CD4-positive, alpha-beta T cell treated with Interleukin-21 for 1 hour (primary cell): Measurements from ENCODE around the gene AKR1A1.
A peak's percentile ranks its signal among the peaks of the same experiment; 100 is the strongest.
"Not testable (repeated sequence)": the region's sequence is repeated elsewhere in the genome, so short reads cannot be mapped to it uniquely, and the experiment has no call there.

Source experiments
- DNase-seq: peaks from one replicate; pipeline ENCODE4 v3.0.0-alpha.2; 2020

Gene AKR1A1

DNA sequence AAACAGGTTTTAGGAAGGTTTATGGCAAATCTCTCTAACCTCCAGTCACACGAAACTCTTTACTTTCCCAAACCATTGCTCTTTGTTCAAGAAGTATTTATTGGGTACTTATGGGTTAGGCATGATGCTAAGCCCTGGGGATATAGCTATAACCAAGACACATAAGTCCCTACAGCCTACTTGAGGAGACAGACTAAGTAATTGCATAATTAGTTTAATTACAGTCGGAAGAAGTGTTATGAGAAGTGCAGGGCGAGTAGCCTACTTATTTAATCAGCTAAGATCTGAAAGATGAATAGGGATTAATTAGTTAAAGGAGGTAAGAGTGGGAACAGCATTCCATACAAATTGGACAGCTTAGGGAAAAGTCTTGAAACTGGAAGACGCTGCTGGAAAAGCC is 20.0 kb downstream of the AKR1A1 start:
- DNase-seq: no peak

DNA sequence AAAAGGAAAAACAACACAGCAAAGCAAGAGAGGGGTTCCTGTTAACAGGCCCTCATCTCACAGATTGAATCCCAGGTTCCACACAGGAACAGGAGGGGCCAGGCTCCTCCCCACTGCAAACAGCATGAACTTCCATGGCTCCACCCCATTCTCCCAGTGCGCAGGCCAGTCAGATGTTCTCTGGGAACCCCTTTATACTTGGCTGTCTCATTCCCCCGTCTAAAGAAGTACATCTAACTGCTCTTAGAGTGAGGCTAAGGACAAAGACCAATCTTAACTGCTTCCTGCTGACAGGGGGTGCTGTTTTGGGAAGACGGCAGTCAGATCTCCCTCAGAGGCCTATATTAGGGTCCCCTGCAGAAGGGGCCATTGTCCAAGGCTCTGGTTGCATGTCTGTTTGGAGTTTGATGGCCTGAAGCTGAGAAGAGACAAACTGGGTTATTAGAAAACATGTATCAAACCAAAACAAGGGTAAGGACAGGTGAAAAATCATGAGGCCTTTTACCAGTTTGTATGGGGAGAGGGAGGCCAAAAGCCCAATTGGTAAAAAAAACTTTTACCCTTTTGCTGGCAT is 22.7 kb downstream of the AKR1A1 start:
- DNase-seq: no peak

DNA sequence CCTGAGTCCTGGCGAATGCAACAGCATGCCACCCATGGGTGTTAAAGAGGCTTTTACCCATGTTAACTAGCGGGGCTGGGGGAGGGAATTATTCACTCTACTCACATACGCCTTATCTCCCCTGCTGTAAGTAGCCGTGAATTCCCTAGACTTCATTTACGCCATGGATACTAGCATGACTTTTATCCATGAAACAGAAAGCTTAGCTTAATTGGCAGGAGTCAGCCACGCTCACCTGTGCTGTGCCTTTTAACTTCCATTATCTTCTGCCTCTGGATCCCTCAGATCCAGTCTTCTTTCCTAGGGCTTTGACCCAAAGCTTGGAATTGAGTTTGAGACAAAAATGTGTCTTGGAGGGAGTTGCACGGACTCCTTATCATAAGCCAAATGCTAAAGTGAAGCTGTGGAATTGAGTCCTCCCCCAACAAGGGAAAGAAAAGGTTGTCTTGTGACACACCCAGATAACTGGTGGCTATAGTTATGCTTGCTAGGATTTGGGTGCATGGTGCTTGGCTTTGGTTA is 23.5 kb downstream of the AKR1A1 start:
- no peak for DNase-seq

DNA sequence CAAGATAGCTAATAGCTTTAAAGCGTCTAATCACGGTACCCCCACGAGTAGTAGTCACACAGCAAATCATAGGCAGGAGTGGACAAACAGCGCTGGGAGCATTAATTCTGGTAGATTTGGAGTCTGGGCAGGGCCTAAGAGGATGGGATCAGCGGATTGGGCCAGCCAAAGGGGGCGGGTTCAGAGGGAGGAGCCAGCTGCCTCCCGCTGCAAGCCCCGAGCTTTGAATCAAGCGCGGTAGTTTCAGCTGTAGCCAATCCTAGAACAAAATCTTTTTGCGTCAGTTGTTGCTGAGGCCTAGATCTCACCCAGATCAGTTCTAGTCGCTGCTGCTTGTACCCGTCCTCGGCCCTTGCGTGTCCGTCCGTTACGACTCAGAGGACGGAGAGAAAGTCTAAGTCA is 32.6 kb downstream of the AKR1A1 start:
- DNase-seq: peak; percentile 97

DNA sequence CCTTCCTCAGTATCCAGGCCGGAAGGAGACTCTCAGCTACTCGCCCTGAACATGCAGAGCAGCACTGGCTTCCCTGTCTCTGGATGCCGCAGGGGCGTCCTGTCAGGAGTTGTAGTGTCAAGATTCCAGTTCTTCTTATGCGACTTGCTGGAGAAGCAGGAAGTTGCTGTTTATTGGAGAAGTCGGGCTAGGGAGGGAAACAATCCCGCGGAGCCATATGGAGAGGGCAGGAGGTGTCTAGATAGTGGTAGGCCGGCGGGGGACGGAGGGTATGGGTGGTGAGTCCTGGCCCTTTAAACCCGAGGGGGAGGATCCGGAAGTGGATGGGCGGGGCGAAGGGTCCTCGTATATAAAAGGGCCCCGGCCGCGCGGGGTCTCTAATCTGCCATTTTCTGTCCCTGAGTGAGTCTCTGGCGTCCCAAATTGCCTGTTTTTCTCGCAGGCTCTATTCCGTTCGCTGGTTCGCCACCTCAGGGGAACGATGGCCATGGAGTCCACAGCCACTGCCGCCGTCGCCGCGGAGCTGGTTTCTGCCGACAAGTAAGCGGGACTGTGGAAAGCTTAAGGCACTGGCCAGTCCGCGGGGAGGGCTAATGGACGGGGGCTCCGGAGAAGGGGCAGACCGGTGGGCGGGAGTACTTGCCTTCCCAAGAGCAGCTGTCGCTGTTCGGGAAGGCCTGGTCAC is 33.2 kb downstream of the AKR1A1 start, which contains the start of gene NASP:
NASP (plus strand) TSS at position 376 of the 685 bp plus-strand sequence; CDS start at position 482, 106 bp downstream.
- DNase-seq: peak; percentile 93

DNA sequence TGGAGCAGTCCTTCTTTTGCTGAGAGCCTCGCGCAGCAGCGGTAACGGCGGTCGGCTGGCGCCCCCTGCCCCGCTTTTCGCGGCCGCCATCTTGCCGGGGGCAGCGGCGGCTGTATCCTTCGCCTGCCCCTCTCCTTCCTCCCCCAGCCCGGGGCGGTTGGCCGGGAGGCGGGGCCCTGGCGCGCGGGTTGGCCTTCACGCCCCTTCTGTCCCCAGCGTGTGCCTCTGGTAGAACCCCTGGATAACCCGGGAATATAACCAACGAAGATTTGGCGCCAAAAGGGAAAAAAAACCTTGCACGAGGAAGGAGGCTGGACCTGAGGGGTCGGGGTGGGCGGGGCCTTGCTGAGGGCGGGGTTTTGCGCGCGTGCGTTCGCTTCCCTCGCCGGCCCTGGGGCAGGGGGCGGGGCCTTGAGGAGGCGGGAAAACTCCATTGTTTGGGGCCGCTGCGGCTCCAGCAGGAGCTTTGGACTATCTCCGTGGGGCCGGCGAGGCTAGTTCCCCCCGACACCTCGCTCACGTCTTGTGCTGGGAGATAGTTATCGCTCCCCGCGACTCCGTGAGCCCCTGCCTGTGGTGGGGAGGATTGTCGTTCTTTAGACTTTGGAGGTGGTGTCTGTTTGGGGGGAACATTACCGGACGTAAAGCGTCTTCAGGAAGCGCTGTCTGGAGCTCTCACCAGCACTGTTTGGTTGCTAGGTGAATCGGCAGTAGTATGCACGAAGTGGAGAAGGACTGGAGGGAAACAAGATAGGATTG is 33.9 kb downstream of the AKR1A1 start:
- DNase-seq: peak; percentile 87

DNA sequence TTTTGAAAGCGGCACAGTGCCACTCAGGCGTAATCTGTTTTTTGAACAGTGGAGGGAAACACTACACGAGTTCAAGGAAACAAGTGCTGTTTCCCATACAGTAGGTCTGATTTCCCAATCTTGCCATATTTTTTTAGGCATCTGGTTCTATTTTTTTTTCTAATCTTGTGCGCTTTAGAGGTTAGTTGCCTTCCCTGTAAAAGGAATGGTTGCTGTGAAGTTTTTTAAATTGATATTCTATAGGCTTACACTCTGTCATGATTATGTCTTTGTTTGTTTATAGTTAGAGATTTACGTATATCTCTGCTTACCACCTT is 34.4 kb downstream of the AKR1A1 start:
- DNase-seq: no peak

DNA sequence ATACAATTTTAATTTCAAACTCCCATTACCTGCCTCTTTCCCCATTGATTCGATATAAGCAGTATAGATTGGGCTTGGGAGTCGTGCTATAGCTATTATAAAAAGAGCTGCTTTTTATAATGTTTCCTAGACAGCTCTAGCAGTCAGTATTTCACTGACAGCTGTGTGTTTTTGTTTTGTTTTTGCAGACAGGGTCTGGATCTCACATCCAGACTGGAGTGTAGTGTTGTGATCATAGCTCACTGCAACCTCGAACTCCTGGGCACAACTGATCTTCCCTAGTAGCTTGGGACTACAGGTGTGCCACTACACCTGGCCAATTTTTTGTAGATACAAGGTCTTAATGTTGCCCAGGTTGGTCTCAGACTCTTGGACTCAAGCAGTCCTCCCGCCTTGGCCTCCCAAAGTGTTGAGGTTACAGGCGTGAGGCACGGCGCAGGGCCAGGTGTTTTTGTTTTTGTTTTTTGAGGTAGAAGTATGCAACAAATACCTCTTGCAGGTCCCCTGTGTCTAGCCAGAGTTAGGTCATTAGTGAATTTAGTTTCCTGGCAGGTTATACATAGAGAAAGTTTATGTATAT is 35.0 kb downstream of the AKR1A1 start:
- no peak for DNase-seq

DNA sequence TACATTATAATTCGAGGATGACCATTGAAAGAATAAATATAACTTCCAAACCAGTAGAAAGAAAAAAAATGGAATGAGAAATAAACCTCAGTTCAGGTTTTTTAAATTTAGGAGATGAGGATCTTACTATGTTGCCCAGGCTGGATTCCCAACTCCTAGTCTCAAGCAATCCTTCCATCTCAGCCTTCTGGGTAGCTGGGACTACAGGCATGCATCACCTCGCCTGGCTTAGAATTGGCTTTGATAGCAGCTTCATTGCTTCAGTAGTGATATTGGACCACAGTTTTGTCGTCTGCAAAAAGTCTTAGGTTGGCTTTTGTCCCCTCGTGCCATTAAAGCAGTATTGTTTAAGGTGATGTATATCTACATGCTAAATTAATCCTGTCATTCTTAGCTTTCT is 36.1 kb downstream of the AKR1A1 start:
- no peak for DNase-seq

DNA sequence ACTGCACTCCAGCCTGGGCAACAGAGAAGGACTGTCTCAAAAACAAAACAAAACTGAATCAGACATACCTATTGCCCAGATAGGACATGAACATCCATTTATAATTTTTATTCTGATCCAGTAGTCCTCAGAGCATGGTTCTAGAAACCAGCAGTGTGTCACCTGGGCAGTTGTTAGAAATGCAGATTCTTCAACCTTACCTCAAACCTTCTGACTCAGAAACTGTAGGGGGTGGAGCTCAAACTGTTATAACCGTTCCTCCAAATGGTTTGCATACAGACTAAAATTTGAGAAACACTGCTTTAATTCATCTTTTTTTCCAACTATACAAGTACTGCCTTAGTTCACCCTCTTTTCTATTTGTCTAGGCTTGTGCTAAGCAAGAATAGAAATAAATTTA is 39.2 kb downstream of the AKR1A1 start:
- no peak for DNase-seq

DNA sequence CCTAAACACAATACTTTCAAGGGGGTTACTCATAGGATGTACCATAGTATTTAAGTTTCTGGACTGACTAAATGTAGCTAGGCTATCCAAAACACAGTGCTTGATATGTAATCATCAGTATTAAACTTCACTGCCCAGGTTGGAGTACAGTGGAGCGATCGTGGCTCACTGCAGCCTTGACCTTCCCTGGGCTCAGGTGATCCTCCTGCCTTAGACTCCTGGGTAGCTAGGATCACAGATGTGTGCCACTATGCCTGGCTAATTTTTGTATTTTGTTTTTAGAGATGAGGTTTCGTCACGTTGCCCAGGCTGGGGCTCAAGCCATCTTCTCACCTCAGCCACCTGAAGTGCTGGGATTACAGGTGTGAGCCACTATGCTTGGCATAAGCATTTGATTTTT is 43.8 kb downstream of the AKR1A1 start:
- DNase-seq: no peak

DNA sequence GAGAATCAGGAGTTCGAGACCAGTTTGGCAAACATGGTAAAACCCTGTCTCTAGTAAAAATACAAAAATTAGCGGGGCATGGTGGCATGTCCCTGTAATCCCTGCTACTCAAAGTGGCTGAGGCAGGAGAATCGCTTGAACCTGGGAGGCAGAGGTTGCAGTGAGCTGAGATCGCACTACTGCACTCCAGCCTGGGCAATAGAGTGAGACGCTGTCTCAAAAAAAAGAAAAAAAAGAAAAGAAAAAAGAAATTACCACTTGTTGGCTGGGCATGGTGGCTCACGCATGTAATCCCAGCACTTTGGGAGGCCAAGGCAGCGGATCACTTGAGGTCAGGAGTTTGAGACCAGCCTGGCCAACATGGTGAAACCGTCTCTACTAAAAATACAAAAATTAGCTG is 46.1 kb downstream of the AKR1A1 start:
- DNase-seq: not testable (repeated sequence)

DNA sequence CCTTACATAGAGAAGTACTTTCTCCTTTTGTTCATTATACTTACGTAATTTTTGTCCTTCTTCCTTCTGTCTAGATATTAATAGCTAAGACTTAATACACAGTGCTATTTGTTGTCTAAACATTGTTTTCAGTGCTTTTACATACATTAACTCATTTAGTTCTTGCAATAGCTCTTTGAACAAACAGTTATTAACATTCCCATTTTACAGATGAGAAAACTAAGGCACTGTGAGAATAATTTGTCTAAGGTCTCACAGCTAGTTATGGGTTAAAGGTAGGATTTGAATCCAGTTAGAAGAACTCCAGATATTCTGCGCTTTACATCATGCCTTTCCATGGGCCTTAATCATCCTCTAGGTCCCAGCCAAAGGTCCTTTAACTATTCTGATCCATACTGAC is 53.6 kb downstream of the AKR1A1 start:
- no peak for DNase-seq

DNA sequence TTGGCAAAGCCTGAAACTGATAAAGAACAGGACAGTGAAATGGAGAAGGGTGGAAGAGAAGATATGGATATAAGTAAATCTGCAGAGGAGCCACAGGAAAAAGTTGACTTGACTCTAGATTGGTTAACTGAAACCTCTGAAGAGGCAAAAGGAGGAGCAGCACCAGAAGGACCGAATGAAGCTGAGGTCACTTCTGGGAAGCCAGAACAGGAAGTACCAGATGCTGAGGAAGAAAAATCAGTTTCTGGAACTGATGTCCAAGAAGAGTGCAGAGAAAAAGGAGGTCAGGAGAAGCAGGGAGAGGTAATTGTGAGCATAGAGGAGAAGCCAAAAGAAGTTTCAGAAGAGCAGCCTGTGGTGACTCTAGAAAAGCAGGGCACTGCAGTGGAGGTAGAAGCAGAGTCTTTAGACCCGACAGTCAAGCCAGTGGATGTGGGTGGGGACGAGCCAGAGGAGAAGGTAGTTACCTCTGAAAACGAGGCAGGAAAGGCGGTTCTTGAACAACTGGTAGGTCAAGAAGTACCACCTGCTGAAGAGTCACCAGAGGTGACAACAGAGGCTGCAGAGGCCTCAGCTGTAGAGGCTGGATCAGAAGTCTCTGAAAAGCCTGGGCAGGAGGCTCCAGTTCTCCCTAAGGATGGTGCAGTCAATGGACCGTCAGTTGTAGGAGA is 56.9 kb downstream of the AKR1A1 start:
- DNase-seq: no peak

DNA sequence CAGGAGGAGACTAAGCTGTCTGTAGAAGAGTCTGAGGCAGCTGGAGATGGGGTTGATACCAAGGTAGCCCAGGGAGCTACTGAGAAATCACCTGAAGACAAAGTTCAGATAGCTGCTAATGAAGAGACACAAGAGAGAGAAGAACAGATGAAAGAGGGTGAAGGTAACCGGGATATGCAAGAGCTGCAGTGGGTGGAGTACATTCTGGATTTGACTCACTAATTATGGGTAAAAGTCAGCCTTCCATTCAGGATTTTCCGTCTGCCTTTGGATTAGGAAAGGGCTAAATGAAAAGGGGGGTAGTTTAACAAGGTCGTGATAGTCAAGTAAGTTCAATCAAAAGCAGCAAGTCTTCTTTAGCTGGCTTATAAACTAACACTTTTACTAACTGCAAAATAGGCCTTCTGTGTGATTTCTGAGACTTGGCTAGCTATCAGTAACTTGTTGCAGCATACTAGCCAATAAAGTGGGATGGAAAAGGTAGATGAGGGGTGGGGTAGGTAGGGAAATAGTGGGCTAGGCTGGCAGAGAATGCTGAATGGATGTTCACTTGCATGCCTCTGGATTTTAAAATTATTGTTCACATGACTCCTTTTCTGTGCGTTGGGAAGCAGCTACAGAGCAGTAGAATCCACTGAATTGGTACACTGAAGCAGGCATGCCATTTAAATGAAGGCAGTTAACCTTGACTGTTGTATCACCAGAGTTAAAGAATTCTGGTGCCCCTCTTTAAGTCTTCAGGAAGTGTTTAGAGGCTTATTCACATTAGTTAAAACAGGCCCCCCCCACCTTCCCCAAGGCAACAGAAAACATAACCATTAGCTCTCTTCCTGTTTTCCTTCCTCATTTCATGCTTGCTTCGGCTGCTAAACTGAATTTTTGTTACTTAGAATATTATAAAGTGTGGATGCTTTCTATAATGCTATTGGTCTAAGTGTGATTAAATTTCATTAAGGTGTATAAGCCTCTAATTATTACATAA is 57.8 kb downstream of the AKR1A1 start:
- no peak for DNase-seq

DNA sequence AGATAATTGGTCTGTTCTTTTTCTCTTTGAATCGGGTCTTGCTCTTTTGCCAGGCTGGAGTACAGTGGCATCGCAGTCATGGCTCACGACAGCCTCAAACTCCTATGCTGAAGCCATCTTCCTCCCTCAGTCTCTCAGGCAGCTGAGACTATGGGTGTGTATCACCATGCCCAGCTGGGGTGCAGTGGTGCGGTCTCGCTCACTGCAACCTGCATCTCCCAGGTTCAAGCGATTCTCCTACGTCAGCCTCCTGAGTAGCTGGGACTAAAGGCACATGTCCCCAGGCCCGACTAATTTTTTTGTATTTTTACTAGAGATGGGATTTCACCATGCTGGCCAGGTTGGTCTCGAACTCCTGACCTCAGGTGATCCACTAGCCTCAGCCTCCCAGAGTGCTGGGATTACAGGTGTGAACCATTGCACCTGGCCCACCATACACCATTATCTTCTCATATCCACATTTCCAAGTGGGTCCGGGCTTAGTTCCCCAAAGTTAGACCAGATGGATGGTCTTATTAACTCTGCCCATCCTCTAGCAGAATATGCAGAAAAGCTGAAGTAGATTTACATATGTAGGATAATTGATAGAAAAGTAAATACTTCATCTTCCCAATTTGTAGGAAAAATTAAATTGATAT is 60.1 kb downstream of the AKR1A1 start:
- DNase-seq: no peak

DNA sequence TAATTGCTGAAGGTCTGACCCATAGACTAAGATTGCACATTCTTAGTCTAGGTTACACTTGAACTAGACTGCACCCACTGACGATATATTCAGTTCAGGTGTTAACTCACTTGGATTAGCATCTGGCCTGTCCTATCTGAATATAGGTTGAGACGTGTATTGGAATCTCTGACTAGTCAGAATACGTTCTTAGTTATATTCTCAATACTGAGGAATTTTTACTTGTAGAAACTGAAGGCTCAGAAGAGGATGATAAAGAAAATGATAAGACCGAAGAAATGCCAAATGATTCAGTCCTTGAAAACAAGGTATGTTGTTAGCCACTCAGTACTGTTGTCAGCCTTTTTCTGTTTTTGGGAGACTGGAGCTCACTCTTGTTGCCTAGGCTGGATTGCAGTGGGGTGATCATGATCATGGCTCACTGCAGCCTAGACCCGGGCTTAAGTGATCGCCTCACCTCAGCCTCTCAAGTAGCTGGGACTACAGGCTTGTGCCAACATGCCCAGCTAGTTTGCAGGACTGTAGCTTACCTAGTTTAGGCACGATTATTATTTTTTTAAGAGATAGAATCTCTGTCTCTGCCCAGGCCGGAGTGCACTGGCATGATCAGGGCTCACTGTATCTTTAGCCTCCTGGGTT is 62.4 kb downstream of the AKR1A1 start:
- no peak for DNase-seq

DNA sequence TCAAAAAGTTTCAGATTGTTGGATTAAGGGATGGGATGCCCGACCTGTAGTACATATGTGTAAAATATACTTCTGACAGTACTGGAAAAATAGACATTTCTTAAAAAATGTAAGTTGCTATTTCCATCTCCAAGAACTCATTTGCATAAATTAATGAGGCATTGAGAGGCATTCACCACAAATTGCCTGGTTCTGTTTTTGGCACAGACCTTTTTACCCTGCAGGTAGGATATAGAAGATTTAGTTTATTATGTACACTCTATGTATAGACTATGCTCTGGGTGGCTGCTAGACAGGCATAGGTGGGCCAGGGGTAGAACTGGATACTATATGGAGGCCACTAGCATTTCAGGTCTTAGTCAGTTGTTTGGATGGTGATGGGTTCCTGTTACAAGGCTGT is 65.3 kb downstream of the AKR1A1 start:
- DNase-seq: no peak

DNA sequence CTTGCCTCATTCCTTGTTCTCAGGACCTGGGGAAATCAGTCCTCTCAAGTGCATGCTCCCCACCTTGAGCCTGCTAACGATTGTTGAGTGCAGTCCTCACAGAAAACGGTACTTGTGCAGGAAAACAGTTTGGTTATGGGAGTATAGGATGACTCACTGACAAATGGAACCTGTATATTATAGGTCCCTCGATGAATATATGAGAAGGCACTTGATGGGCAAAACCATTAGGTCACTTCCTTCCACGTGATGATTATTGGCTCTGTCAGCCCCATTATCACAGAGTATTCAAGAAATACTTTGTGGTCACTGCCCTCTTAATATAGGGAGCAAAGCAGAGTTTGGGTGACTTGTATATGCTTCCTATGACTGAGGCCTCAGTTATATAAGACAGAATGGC is 67.0 kb downstream of the AKR1A1 start:
- DNase-seq: no peak

DNA sequence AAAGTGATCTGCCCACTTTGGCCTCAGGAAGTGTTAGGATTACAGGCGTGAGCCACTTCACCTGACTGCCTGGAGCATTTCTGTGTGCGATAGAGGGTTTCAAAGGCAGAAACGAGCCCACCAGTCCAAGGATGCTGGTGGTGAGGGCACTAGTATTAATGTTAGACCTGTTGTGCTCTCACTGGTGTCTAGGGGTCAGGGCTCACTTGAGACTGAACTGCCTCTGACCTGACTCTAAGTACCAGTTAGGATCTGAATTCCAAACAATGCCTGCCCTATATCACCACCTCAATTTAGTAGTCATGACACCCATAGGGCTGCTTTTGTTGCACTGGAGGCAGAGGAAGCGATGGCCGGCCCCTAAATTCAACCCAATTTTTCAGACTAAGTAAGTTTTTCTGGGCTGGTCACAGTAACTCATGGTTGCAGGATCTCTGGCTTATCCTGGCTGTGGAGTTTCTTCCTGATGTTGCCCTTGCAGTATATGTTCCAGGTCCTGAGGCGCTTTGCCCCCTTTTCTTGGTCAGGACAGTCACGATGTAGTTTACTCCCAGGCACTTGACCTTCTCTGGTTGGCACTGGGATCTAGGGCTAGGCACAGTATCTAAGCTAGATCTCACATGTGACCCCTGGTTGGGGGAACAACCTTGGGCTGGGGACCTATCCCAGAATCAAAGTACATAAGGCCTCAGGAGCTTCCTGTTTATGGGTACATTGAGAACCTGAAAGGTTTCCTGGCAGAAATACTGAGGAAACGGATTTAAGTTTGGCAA is 68.7 kb downstream of the AKR1A1 start:
- DNase-seq: no peak
